H1 (cell line): ENCODE measurements around the gene PUSL1. TPM values are rescaled to one million over a fixed set of nuclear protein-coding genes. Genes with fewer than 3 reads are reported as not detected.

ENCODE experiments used
- FOSL1 ChIP-seq: IDR thresholded peaks from 2 replicates; pipeline ENCODE4 v1.6.1; 2011; ENCODE audit warnings: mild to moderate bottlenecking, low read depth, low read length, moderate library complexity; ENCODE audit not compliant: insufficient read depth
- KDM5A ChIP-seq: fragments of 200-600 bp; IDR thresholded peaks from 2 replicates; pipeline ENCODE4 v1.7.1; 2012; ENCODE audit warnings: mild to moderate bottlenecking, low read length, inconsistent platforms, mixed read lengths
- SAP30 ChIP-seq: fragments of 300-600 bp; sonication (generic); IDR thresholded peaks from 2 replicates; pipeline ENCODE4 v1.7.1; 2012; ENCODE audit warnings: low read length, moderate library complexity, mild to moderate bottlenecking, inconsistent platforms; ENCODE audit not compliant: insufficient read depth, insufficient replicate concordance
- TAF1 ChIP-seq: IDR thresholded peaks from 2 replicates; pipeline ENCODE4 v1.6.1; 2011; ENCODE audit warnings: mild to moderate bottlenecking, low read depth, low read length
- TBP ChIP-seq: IDR thresholded peaks from 2 replicates; pipeline ENCODE4 v1.6.1; 2011; ENCODE audit warnings: low read depth, low read length, improper control_type of control experiment
- polyA plus RNA-seq, 7 experiments: library from polyadenylated mRNA; depleted of rRNA in 3 of 7; stranded (reverse) in 5 of 7; unstranded in 2 of 7; fragments of >200 nt in 5 of 7; fragments of 200-250 nt in 2 of 7; gene quantifications; 1 replicate in 5 of 7; 2 replicates in 1 of 7; 4 replicates in 1 of 7; pipeline versions ENCODE4 v1.2.1 to v1.2.3, GENCODE V29; 2011 to 2013; ENCODE audit warnings: missing spikeins in 2 of 7, mixed read lengths in 2 of 7
- total RNA-seq: library from RNA; stranded (reverse); fragmentation: NEBNext Ultra II Directional; extraction: Animal tissue kit (Norgen Biotek cat#: 25700); gene quantifications from 2 replicates; pipeline ENCODE4 v1.2.1, GENCODE V29; 2021
- TF ChIP-seq, protein P1 (sequence below), 3 experiments: IDR thresholded peaks; 1 replicate in 2 of 3; 2 replicates in 1 of 3; pipeline versions ENCODE4 v1.5.1 to v1.6.1; 2011; ENCODE audit warnings: low read length in 3 of 3, mild to moderate bottlenecking in 3 of 3, inconsistent platforms in 2 of 3, low read depth in 1 of 3, moderate library complexity in 1 of 3; ENCODE audit not compliant: insufficient read depth in 1 of 3; ENCODE audit errors: control extremely low read depth in 1 of 3
- TF ChIP-seq, protein P2 (sequence below): IDR thresholded peaks from 2 replicates; pipeline ENCODE4 v1.6.1; 2012; ENCODE audit warnings: inconsistent platforms

Gene PUSL1
- total and polyA plus RNA-seq, 2 of the 8 experiments (the other 6 are each of a cell fraction or from before 2014, with no cell fraction given) = 38.8 to 87.4 TPM

DNA sequence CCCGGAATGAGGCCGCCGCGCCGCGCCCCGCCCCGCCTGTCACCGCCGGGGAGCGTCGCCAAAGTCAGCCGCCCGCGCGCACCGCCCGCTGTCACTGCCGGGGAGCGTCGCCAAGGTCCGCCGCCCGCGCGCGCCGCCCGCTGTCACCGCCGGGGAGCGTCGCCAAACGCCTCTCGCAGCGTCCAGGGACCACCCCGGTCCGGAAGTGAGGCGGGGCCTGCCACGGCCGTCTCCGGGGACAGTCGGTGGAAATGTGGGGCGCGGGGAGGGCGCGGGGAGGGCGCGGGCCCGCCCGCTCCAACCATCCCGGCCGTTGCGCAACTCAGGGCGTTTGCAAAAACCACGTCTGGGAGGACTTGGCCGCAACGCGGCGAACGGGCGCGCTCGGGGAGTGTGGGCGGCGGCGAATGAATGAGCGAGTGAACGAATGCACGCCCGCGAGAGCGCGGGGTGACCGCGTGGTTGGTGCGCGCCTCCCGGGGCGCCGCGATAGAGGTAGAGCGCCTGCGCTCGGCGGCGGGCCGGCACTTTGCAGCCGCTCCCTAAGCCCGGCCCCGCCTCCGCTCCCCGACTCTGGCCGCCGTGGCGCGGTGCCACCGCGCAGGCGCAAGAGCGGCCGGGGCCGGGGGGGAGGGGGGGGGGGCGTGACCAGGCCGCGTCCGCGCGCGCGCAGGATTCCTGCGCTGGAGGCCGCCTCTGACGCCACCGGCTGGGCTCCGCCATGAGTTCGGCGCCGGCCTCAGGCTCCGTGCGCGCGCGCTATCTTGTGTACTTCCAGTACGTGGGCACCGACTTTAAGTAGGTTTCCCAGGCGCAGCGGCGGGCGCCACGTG, at the start of gene PUSL1, which contains the start of gene ACAP3 (continued):
- TF ChIP-seq, protein P1, sequence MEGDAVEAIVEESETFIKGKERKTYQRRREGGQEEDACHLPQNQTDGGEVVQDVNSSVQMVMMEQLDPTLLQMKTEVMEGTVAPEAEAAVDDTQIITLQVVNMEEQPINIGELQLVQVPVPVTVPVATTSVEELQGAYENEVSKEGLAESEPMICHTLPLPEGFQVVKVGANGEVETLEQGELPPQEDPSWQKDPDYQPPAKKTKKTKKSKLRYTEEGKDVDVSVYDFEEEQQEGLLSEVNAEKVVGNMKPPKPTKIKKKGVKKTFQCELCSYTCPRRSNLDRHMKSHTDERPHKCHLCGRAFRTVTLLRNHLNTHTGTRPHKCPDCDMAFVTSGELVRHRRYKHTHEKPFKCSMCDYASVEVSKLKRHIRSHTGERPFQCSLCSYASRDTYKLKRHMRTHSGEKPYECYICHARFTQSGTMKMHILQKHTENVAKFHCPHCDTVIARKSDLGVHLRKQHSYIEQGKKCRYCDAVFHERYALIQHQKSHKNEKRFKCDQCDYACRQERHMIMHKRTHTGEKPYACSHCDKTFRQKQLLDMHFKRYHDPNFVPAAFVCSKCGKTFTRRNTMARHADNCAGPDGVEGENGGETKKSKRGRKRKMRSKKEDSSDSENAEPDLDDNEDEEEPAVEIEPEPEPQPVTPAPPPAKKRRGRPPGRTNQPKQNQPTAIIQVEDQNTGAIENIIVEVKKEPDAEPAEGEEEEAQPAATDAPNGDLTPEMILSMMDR (IDR thresholded peaks at IDR 0.05; ENCODE audit: control extremely low read depth in 1 of 3, insufficient read depth in 1 of 3, low read depth in 1 of 3, low read length in 3 of 3) = no peak
- no peak for TF ChIP-seq SAP30
- no peak for TF ChIP-seq TBP
- TF ChIP-seq, protein P2, sequence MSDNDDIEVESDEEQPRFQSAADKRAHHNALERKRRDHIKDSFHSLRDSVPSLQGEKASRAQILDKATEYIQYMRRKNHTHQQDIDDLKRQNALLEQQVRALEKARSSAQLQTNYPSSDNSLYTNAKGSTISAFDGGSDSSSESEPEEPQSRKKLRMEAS = peak; percentile 79
- TF ChIP-seq TAF1 = 0 out of 2 replicates have a peak, but pooled peaks have one; percentile 17
- no peak for TF ChIP-seq KDM5A
- no peak for TF ChIP-seq FOSL1
